GM10266 (cell line): ENCODE data around the gene UQCC2.

Experiments used
- DNase-seq: peaks from one replicate; pipeline ENCODE4 v3.0.0; 2012; ENCODE audit errors: extremely low spot score
- TF ChIP-seq, protein P1 (sequence below): IDR thresholded peaks from 2 replicates; pipeline ENCODE4 v1.5.1; 2012; ENCODE audit warnings: mild to moderate bottlenecking, low read depth; ENCODE audit not compliant: control insufficient read depth, insufficient read depth; ENCODE audit errors: missing control alignments

UQCC2 gene

DNA sequence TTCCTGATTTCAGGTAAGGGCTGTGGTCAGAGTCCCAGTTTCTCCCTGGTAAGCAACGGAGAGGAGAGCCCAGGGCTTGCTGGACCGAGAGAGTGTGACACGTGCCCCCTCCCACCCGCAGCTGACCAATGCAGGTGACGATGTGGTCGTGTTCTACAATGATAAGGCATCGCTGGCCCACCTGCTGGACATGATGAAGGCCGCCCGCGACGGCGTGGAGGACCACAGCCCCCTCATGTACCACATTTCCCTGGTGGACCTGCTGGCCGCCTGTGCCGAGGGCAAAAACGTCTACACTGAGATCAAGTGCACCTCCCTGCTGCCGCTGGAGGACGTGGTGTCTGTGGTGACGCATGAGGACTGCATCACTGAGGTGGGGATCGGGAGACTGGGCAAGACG lies 31.7 kb downstream of the UQCC2 start:
- DNase-seq = no peak
- TF ChIP-seq, protein P1, sequence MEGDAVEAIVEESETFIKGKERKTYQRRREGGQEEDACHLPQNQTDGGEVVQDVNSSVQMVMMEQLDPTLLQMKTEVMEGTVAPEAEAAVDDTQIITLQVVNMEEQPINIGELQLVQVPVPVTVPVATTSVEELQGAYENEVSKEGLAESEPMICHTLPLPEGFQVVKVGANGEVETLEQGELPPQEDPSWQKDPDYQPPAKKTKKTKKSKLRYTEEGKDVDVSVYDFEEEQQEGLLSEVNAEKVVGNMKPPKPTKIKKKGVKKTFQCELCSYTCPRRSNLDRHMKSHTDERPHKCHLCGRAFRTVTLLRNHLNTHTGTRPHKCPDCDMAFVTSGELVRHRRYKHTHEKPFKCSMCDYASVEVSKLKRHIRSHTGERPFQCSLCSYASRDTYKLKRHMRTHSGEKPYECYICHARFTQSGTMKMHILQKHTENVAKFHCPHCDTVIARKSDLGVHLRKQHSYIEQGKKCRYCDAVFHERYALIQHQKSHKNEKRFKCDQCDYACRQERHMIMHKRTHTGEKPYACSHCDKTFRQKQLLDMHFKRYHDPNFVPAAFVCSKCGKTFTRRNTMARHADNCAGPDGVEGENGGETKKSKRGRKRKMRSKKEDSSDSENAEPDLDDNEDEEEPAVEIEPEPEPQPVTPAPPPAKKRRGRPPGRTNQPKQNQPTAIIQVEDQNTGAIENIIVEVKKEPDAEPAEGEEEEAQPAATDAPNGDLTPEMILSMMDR = no peak

DNA sequence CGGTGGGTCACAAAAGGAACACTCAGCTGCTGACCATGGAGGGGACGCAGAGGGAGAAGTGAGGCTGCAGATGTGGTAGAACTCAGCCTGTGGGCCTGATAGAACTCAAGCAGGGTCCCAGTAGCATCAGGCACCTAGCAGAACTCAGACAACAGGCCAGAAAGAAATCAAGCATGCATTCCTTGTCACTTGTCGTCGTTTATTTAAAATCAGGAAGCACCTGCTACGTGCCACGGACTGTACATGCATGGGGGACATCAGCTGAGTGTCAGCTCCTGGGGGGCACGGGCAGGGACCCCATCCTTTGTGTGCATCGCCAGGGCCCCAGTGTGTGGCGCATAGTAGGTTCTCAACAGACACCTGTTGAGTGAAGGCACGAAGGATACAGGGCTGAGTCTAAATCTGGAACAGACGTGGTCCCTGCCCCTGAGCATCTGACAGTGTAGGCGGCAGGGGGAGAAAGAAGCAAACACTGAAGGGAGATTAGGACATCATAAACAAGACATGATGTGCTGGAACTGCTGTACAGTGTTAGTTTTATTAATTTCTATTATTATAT lies 32.5 kb downstream of the UQCC2 start:
- no peak for DNase-seq
- TF ChIP-seq, protein P1 = no peak

DNA sequence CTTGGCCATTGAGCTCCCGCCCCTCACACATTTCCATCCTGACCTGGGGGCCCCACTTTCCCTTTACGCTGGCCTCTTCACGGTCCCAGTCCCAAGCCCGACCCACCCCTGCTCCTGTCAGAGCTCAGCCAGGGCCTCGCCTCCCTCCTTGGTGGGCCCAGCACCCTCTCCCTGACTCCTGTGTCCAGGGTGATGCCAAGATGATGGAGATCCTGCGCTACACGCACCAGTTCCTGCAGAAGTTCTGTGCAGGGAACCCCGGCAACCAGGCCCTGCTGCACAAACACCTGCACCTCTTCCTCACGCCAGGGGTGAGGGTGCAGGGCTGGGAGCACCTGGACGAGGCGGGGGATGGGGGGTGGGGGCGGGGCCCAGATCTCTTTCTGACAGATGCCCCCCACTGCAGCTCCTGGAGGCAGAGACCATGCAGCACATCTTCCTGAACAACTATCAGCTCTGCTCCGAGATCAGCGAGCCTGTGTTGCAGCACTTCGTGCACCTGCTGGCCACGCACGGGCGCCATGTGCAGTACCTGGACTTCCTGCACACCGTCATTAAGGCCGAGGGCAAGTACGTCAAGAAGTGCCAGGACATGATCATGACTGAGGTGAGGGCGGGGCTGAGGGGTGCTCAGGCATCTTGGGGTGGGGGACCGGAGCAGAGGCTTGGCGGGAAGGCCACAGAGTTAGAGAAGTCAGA lies 33.1 kb downstream of the UQCC2 start:
- DNase-seq = no peak
- TF ChIP-seq, protein P1 = no peak

DNA sequence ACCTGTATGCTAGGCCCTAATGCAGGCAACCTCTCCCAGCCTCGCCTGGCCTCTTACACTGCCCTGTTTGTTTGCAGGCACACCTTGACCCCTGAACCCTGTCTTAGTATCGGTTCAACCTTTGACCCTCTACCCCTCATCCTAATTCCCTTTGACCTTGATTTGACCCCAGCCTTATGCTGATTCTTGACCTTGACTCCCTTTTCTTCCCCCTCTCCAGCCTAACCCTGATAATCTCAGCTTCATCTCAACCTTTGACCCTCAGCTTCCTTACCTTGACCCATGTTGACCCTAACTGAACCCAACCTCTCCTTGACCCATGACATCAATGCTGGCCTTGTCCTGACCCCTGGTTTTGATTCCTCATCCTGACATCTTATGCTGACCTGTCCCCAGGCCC lies 33.8 kb downstream of the UQCC2 start:
- TF ChIP-seq, protein P1 = no peak
- DNase-seq = no peak

DNA sequence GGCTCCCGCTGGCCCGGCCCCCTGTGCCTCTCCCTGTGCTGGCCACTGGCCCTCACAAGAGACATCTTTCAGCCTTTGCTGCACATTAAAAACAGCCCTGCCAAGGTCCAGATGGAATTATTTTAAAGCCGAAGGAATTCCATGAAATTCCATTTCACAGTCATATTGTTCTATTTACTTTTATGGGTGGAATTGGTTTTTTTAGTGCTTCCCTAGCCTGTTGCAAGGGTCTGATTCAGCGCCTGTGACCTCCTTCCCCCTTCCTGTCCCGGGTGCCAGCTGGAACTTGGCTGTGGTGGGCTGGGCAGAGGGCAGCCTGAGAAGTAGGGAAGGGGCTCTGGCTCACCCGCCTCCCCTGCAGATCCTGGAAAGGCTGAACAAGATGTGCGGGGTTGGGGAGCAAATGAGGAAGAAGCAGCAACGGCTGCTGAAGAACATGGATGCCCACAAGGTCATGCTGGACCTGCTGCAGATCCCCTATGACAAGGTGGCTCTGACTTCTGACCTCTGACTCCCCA lies 34.3 kb downstream of the UQCC2 start:
- TF ChIP-seq, protein P1 = no peak
- no peak for DNase-seq

DNA sequence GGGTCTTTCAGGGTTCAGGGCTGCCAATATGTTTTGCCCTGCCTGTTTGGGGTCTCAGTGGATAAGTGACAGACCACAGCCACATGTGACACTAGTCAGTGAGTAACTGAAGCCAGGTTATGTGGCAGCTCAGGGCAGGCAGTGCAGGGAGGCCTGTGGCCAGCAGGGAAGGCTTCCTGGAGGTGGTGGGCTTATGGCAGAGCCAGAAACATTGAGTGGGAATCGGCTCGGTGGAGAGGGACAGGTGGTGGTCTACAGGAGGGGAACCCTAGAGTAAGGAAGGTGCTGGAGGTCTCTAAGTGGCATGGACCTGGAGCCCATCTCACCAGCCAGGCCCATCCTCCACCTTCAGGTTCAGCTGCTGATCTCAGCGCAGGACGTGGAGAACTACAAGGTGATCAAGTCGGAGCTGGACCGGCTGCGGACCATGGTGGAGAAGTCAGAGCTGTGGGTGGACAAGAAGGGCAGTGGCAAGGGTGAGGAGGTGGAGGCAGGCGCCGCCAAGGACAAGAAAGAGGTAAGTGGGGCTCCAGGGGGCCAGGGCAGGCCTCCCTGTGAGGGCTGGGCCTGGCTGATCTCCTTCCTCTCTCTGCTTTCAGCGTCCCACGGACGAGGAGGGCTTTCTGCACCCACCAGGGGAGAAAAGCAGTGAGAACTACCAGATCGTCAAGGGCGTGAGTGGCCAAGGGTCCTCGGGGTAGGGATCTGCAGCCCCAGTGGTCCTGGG lies 34.9 kb downstream of the UQCC2 start:
- DNase-seq = no peak
- TF ChIP-seq, protein P1 = no peak
